DOHH2 (cell line): Measurements from ENCODE around the gene PLA2G2C.

Experiments
- H3F3A ChIP-seq: fragments of 200-600 bp; sonication (generic), shearing (Covaris generic); 2 replicates; pipeline ENCODE4 v1.6.0; 2016; ENCODE audit warnings: antibody characterized with exemption, mild to moderate bottlenecking; ENCODE audit not compliant: control insufficient read depth, insufficient read depth
- H3K27ac ChIP-seq: fragments of 200-600 bp; sonication (generic); 2 replicates; pipeline ENCODE4 v1.5.1; 2014; ENCODE audit warnings: low read depth, mild to moderate bottlenecking, low read length, moderate library complexity
- H3K27me3 ChIP-seq: fragments of 200-600 bp; sonication (generic); 2 replicates; pipeline ENCODE4 v1.6.1; 2014; ENCODE audit warnings: mild to moderate bottlenecking, low read length, mixed read lengths; ENCODE audit not compliant: control insufficient read depth
- H3K36me3 ChIP-seq: fragments of 200-600 bp; sonication (generic); 2 replicates; pipeline ENCODE4 v1.6.1; 2014; ENCODE audit warnings: mild to moderate bottlenecking, low read length, moderate library complexity, mixed read lengths; ENCODE audit not compliant: control insufficient read depth
- H3K4me1 ChIP-seq: fragments of 200-600 bp; sonication (generic); 2 replicates; pipeline ENCODE4 v1.6.1; 2014; ENCODE audit warnings: mild to moderate bottlenecking, low read length, mixed read lengths; ENCODE audit not compliant: control insufficient read depth
- H3K4me2 ChIP-seq: fragments of 200-600 bp; sonication (generic); 2 replicates; pipeline ENCODE4 v1.6.0; 2014; ENCODE audit warnings: mild to moderate bottlenecking, low read length, moderate library complexity
- H3K4me3 ChIP-seq: fragments of 200-600 bp; sonication (generic); 2 replicates; pipeline ENCODE4 v1.5.1; 2014; ENCODE audit warnings: mild to moderate bottlenecking, low read length, mixed read lengths
- H3K79me2 ChIP-seq: fragments of 200-600 bp; sonication (generic); 2 replicates; pipeline ENCODE4 v1.6.1; 2014; ENCODE audit warnings: mild to moderate bottlenecking, low read length, mixed read lengths; ENCODE audit not compliant: control insufficient read depth
- H3K9me2 ChIP-seq: fragments of 200-600 bp; sonication (generic); replicated peaks from 2 replicates; pipeline ENCODE4 v1.6.1; 2014; ENCODE audit warnings: mild to moderate bottlenecking, low read length, mixed read lengths; ENCODE audit not compliant: control insufficient read depth
- H3K9me3 ChIP-seq: fragments of 200-600 bp; sonication (generic); 2 replicates; pipeline ENCODE4 v1.6.1; 2014; ENCODE audit warnings: antibody characterized with exemption, low read length, mixed read lengths; ENCODE audit not compliant: control insufficient read depth, insufficient read depth
- H4K20me1 ChIP-seq: fragments of 200-600 bp; sonication (generic); 2 replicates; pipeline ENCODE4 v1.6.0; 2014; ENCODE audit warnings: low read depth, mild to moderate bottlenecking, antibody characterized with exemption, low read length, moderate library complexity; ENCODE audit not compliant: control insufficient read depth, insufficient read depth
- CTCF ChIP-seq: fragments of 200-600 bp; sonication (generic); IDR thresholded peaks from one replicate; pipeline ENCODE4 v1.5.1; 2014; ENCODE audit warnings: antibody characterized with exemption, mild to moderate bottlenecking, low read depth, low read length; ENCODE audit not compliant: poor library complexity, severe bottlenecking
- EZH2phosphoT487 ChIP-seq: fragments of 200-600 bp; sonication (generic); IDR thresholded peaks from 2 replicates; pipeline ENCODE4 v1.6.1; 2017; ENCODE audit warnings: borderline replicate concordance, mild to moderate bottlenecking, antibody characterized with exemption, low read length, moderate library complexity, mixed read lengths

Gene PLA2G2C

DNA sequence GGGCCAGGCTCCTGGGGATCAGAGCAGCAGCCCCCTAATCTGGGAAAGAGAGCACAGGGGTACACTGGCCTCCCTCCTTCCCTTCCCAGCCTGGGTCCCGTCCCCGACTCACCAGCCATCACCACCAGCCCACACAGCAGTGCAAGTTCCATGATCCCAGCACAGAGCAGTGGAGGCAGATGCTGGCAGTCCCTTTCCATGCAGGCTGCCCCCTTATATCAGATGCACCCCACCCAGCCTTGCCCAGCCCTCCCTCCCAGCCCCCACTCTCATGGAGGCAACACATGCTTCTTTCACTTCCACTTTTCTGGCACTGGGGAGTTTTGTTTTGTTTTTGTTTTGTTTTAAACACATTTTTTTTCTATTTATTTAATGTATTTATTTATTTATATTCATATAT is 67.0 kb downstream of the PLA2G2C start, which contains the start of gene PLA2G2D:
Gene PLA2G2D, minus strand, starts transcription at position 190 of the 400 bp plus-strand sequence. Its CDS starts 38 bp downstream, at position 152.
- Histone ChIP-seq H3K9me2 (no peaks in the 10 kb centered on the region), H3K27ac (no peak within 1 kb of the TSS), H3F3A (no peaks in the 10 kb centered on the region), H3K9me3 (no peaks in the 10 kb centered on the region), H3K79me2 (no peaks in the 10 kb centered on the region), H4K20me1 (no peaks in the 10 kb centered on the region), H3K36me3 (no peaks in the 10 kb centered on the region), H3K4me1 (peaks cover 8% of the 10 kb centered on the region), H3K4me3 (no peak within 1 kb of the TSS), H3K27me3 (peaks cover 17% of the 10 kb centered on the region), H3K4me2 (no peak within 1 kb of the TSS)
- TF ChIP-seq EZH2phosphoT487 (no peak), CTCF (no peak)

- no peak for TF ChIP-seq EZH2phosphoT487
- no peak for TF ChIP-seq CTCF
- Histone ChIP-seq H3K36me3 (no peaks in the 10 kb centered on the region), H4K20me1 (no peaks in the 10 kb centered on the region)
Measured at GRCh38 chr1:20117236-20117635, 69.1 kb downstream of the PLA2G2C start.

DNA sequence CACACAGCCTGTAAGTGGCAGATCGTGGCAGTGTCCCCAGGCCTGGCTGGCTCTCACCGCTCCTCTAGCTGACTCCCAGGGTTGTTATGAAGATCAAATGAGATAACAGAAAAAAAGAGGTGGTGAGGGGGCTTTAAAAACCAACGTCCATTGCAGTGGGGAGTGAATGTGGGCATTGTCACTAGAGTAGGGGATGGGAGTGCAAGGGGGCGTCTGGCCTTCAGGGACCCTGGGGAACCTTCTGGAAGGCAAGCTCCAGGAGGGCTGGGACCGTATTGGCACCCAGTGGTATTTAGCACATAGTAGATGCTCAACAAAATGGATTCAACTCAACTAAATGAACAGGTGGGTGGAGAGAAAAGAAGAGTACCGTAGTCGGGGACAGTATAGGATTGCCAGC is 70.4 kb downstream of the PLA2G2C start:
- Histone ChIP-seq H3K27me3 (peaks cover under 1% of the 10 kb centered on the region; the same call in 1 of the 2 replicates), H3K4me1 (peaks cover 8% of the 10 kb centered on the region), H4K20me1 (no peaks in the 10 kb centered on the region), H3K9me2 (no peaks in the 10 kb centered on the region), H3K27ac (no peak overlapping the region), H3K79me2 (no peaks in the 10 kb centered on the region), H3K9me3 (no peaks in the 10 kb centered on the region), H3F3A (no peaks in the 10 kb centered on the region), H3K36me3 (no peaks in the 10 kb centered on the region), H3K4me2 (no peak overlapping the region), H3K4me3 (no peak overlapping the region)
- TF ChIP-seq EZH2phosphoT487: no peak
- TF ChIP-seq CTCF: no peak

More at GRCh38 chr1:20117236-20117635, 69.1 kb downstream of the PLA2G2C start:
- Histone ChIP-seq H3F3A (no peaks in the 10 kb centered on the region), H3K4me2 (no peak overlapping the region), H3K4me1 (peaks cover 8% of the 10 kb centered on the region), H3K9me2 (no peaks in the 10 kb centered on the region), H3K27ac (no peak overlapping the region), H3K27me3 (peaks cover 10% of the 10 kb centered on the region; the same call in 1 of the 2 replicates), H3K4me3 (no peak overlapping the region), H3K79me2 (no peaks in the 10 kb centered on the region), H3K9me3 (no peaks in the 10 kb centered on the region)

- Histone ChIP-seq H3K4me2 (no peak overlapping the region), H3K36me3 (no peaks in the 10 kb centered on the region)
Measured at GRCh38 chr1:20115479-20115878, 70.8 kb downstream of the PLA2G2C start.

More at GRCh38 chr1:20115479-20115878, 70.8 kb downstream of the PLA2G2C start:
- Histone ChIP-seq H3K4me3 (no peak overlapping the region), H4K20me1 (no peaks in the 10 kb centered on the region), H3F3A (no peaks in the 10 kb centered on the region), H3K27me3 (no peaks in the 10 kb centered on the region; the same call in 1 of the 2 replicates), H3K27ac (no peak overlapping the region), H3K4me1 (peaks cover 8% of the 10 kb centered on the region), H3K9me2 (no peaks in the 10 kb centered on the region), H3K79me2 (no peaks in the 10 kb centered on the region), H3K9me3 (no peaks in the 10 kb centered on the region)
- no peak for TF ChIP-seq EZH2phosphoT487
- peak; percentile 44 for TF ChIP-seq CTCF
